Bronchus fibroblast of lung (primary cell): Measurements from ENCODE around the gene GPNMB. TPM values are rescaled to one million over a fixed set of nuclear protein-coding genes. Genes with fewer than 3 reads are reported as not detected.

ENCODE experiments used
- total RNA-seq: library from RNA; depleted of rRNA; stranded (reverse); fragments of >200 nt; gene quantifications from 2 replicates; pipeline ENCODE4 v1.2.3, GENCODE V29; 2015

GPNMB gene
- total RNA-seq, result 13.8 and 14.7 TPM in 2 replicates

DNA sequence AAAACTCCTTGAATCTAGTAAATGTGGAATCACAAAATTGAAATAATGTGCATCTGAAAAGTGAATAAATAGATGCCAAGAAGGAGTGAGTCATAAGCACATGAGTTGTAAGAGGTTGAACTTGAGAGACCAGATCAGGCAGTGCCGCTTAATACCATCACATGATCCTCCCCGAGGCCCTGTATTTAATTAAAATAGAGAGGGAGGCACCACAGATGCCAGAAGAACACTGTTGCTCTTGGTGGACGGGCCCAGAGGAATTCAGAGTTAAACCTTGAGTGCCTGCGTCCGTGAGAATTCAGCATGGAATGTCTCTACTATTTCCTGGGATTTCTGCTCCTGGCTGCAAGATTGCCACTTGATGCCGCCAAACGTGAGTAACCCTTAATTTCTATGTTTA lies at the start of gene GPNMB:
TSS of gene GPNMB (plus strand) at position 221 of the 400 bp plus-strand sequence. CDS start at position 304, 83 bp downstream.

GRCh38 chr7:23298885-23299769 lies 52.6 kb downstream of the GPNMB start, which contains the start of gene MALSU1:
TSS of gene MALSU1 (plus strand) at chr7:23299339. CDS start at chr7:23299353, 14 bp downstream.

Other genes with a start within 250 kb of the GPNMB start
- 53.2 and 80.9 TPM in 2 replicates for gene HYCC1, start 232.6 kb upstream of the GPNMB start, total RNA-seq
- 27.4 and 30.3 TPM in 2 replicates for gene KLHL7, start 141.0 kb upstream of the GPNMB start, total RNA-seq
- gene NUP42, start 64.7 kb upstream of the GPNMB start, total RNA-seq, result 24.1 and 26.6 TPM in 2 replicates
- 91.6 and 92.0 TPM in 2 replicates for gene MALSU1, start 52.6 kb downstream of the GPNMB start, total RNA-seq
- 36.0 and 38.2 TPM in 2 replicates for gene IGF2BP3, start 223.7 kb downstream of the GPNMB start, total RNA-seq